ENCODE results near the gene IGFBP5. TPM values are rescaled to one million over a fixed set of nuclear protein-coding genes. Genes with fewer than 3 reads are reported as not detected.

Gene IGFBP5
- total and polyA plus RNA-seq, 2 of the 8 experiments (the other 6 are each of a cell fraction or from before 2014, with no cell fraction given) = 2.2 to 2.5 TPM

DNA sequence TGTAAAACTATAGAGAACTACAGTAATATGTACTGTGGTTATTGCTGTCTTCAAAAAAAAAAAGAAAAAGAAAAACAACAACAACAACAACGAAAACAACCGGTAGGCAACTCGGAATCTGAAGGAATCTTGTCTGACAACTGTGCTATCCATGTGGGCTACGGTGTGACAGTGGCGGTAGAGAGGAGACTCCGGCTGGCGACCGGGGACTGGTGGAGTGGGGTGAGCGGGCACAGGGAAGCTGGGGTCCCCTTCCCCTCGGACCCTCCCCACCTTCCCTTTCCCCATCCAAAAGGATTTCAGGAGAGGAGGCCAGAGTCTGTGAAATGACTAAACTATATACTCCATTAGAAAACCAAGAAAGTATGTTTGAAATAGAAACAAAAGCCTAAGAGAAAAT is 22.9 kb downstream of the IGFBP5 start (continued):
- TF ChIP-seq CHD7 (IDR thresholded peaks at IDR 0.05; ENCODE audit: insufficient replicate concordance, low read length) = no peak

Data from H1 (cell line).